SHP77 (cell line): Measurements from ENCODE around the gene SLC25A24.
"Not testable (repeated sequence)": the region's sequence is repeated elsewhere in the genome, so short reads cannot be mapped to it uniquely, and the experiment has no call there.

Source experiments
- DNase-seq, 2 experiments: peaks; one replicate each; lab custom pipeline; 2025; lab: John Stamatoyannopoulos, UW

The SLC25A24 gene

DNA sequence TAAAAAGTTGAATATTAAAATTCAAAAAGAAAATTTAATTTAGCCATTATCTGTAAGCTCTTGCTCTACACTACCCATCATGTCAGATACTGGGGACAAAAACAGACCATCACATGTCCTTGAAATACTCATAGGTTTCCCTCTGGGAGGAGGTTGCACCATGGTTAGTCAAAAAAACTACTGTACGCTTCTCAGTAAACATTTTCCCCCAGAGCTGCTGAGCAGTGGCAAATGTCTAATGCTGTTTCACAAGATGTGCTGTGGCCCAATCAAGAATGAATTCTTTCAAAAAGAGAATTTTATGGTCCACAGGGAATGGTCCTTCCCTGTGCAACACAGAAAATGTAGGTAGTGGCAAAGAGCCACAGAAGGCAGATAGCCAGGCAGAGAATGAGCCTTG is 6.1 kb downstream of the SLC25A24 start:
- no peak for DNase-seq

DNA sequence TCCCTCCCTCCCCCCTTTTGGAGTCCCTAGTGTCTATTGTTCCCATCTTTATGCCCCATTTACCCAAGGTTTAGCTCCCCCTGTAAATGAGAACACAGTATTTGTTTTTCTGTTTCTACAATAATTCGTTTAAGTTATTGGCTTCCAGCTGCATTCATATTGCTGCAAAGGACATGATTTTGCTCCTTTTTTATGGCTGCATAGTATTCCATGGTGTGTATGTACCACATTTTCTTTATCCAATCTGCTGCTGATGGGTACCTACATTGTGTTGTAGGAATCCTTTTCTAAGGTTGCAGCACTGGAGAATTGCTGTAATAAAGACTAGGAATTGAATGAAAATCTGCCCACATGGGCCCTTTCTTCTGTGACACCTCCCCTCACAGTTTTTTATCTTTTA is 6.8 kb downstream of the SLC25A24 start:
- DNase-seq = no peak

DNA sequence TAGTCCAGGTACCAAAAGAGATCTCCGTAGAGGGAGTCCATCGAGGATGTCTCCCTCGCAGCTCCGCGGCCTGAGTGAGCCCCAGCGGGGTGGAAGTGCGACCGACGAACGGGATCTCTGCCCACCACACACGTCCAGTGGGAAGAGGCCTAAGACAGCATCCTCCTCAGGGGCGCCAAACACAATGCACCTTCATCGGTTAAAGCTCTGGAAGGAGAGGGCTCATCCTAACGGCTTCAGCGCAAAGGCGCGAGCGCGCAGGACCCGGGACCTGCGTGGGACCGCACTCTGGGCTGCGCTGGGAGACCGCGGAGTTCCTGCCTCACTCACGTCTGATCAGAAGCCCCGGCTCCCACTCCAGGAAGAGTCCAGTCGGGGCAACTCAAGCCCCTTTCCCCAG is 7.6 kb downstream of the SLC25A24 start:
- no peak for DNase-seq

DNA sequence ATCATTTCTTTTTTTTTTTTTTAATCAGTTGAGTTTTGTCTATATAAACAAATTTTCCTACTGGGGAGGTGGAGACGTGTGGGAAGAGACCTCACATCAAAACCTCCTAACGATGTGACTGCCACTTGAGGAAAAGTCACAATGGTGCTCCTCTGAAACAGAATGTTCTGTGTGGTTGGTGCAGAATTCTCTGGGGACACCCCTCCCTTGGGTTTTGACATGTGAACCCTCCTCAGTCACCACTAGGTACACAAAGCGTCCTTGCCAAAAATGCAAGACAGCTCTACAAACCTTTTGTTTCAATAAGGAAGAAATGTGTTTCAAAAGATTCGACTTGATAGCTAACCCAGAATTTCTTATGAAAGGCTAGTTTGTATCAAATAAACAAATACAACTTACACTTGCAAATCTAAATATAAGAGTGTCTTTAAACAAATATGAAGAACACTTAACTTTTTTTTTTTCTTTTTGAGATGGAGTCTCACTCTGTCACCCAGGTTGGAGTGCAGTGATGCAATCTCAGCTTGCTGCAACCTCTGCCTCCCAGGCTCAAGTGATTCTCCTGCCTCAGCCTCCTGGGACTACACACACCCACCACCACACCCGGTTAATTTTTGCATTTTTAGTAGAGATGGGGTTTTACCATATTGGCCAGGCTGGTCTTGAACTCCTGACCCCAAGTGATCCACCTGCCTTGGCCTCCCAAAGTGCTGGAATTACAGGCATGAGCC is 9.3 kb downstream of the SLC25A24 start:
- DNase-seq = no peak

DNA sequence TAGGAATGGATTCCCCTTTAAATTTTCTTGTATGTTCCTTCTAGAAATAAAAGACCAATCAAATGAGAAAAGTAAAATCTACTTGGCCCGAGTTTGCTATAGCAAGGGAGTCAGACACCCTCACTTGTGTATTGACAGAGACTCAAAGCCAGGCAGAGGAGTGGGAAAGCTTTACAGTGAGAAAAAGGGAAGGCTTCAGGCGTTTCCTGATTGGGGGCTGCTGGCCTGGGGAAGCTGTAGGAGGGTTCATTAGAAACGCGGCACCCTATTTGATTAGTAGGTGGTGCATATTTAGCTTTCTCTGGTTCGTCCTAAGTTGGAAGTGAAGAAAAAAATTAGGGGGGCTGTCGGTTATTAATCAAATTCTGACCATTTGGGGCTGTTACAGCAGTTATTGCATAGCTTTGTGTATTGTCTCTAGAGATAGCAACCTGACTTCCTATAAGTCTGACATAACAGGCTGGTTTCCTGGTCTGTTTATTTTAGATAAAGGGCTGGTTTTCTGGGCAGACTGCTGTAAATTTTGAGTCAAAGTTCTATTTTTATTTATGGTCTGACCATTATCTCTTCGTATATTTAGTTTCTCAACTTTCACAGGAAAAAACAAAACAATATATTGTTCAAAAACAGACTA is 10.0 kb downstream of the SLC25A24 start:
- DNase-seq = no peak

DNA sequence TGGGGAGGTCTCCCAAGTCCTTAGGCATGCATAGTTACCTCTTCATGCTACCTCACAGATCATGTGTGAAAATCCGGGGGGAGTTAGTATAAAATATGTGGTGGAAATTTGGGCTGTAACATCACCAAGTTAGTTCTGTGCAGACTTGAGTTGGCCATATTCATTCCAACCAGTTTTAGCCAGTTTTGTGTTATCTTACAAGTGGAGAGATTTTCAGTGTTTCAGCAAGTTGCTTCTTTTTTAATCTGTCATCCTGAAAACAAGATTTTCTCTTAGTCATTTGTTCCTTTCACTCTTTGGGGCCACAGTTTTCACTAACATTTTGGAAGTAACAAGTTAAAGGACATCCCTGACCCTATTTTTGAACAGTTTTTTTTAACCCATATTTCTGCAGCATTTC is 11.3 kb downstream of the SLC25A24 start:
- DNase-seq = no peak

DNA sequence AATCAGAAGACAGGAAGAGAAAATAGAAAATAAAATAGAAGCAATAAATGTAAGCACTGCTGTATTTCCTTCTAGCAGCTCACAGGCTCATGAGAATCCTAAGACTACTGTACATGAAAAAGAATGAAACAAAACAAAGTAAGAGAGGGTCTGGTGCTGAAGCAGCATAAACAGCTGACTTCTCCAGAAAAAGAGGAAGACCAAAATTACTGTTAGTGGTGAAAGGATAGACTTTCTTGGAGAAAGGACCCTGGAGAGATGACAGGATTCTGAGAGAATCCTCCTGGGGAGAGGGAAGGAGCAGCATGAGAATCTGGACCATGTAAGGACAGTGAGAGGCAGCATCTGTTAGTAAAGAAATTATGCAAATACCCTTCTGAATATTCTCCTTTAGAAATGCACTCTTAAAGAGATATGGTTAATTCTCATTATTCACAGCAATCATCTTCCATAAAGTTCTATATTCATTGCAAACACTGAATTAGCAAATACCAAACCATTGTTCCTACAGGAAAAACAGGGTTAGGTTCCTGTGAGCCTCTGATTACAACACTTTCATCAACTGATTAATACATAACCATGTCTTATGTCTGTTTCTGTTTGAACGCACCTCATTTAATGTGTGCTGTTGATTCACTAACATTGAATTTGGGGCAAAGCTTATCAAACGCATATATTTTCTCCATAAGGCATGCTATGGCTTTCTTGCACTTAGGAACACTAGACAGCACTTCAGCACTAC is 17.0 kb downstream of the SLC25A24 start:
- no peak for DNase-seq

DNA sequence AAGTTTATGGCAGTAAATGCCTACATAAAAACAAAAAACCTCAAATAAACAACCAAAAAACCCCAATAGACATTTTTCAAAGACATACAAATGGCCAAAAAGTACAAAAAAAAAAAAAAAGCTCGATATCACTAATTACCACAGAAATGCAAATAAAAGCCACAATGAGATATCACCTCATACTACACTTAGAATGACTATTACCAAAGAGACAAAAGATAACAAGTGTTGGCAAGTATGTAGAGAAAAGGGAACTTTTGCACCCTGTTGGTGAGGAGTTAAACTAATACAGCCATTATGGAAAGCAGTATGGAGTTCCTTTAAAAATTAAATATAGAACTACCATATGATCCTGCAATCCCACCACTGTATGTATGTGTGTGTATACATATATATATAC is 21.1 kb downstream of the SLC25A24 start:
- no peak for DNase-seq

DNA sequence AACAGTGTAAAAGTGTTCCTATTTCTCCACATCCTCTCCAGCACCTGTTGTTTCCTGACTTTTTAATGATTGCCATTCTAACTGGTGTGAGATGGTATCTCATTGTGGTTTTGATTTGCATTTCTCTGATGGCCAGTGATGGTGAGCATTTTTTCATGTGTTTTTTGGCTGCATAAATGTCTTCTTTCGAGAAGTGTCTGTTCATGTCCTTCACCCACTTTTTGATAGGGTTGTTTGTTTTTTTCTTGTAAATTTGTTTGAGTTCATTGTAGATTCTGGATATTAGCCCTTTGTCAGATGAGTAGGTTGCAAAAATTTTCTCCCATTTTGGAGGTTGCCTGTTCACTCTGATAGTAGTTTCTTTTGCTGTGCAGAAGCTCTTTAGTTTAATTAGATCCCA is 37.7 kb downstream of the SLC25A24 start:
- DNase-seq = not testable (repeated sequence)

DNA sequence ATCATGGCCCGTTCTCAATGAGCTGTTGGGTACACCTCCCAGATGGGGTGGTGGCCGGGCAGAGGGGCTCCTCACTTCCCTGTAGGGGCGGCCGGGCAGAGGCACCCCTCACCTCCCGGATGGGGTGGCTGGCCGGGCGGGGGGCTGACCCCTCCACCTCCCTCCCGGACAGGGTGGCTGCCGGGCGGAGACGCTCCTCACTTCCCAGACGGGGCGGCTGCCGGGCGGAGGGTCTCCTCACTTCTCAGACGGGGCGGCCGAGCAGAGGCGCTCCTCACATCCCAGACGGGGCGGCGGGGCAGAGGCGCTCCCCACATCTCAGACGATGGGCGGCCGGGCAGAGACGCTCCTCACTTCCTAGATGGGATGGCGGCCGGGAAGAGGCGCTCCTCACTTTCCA is 40.2 kb downstream of the SLC25A24 start:
- DNase-seq = not testable (repeated sequence)

DNA sequence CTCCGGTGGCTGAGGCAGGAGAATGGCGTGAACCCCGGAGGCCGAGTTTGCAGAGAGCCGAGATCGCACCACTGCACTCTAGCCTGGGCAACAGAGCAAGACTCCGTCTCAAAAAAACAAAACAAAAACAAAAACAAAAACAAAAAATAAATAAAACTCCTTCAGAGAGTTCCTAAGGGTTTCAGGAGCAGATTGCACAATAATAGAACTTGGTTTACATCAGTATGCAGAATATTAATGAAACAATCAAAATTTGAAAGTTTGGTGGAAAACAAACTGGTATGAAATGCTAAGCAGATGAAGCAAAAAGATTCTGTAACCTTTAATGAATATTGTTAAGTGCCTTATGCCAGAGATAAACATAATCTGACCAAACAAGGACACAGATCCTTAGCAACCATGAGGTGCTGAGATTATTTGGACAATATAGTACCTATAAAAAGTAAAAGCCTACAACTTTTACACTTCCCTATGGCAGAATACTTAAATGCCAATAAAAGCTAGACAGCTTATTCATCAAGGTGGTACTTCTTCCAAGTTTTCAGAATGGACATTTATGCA is 41.2 kb downstream of the SLC25A24 start:
- DNase-seq = no peak

DNA sequence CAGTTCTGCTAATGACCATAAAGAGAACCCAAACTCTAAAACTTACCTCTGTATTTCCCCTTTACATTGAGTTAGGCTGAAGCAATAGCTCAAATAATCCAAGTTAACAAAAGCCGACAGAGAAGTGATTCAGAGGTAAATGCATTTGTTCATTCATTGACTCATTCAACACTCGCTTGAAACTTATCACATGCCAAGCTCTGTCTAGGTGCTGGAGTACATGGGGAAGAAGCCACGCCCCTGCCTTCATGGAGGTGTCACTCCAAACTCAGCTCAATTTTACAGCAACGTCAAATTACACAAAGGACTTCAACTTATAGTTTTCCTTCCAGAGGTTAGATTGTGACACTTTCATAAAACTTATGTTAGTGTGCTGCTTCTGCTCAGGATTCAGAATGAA is 45.8 kb downstream of the SLC25A24 start:
- no peak for DNase-seq

DNA sequence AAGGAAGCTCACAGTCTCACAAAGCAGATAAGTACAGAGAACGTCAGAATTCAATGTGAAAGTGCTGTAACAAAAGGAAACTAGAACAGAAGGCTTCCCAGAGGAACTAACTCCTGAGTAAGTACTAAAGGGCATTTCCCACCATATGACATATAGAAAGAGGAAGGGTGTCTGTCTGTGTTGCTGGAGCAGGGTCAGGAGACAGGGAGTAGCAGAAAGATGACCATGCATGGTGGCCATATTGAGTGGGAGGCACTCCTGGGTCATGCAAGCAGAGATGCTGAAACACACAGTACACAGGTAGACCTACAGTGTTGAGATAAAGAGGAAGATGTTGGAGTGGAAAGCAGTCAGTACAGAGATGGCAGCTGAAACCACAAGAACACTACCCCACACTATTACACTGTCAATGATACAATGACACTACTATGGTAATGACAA is 47.3 kb downstream of the SLC25A24 start:
- no peak for DNase-seq

DNA sequence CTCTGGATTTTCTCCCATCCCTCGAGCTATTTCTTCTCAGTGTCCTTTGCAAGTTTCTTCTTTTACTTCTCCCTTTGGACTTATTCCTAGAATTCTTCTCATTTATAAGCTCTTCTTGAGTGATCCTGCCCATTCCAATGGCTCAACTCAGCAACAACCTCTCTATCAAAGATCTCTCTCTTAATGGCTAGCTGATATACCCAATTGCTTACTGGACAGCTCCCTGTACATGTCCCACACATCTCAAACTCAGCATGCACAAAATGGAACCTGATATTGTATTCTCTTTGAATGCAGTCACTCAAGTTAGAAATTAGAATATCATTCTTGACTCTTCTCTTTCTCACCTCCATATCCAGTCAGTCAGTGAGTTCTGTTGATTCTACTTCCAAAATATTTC is 48.6 kb downstream of the SLC25A24 start:
- no peak for DNase-seq

DNA sequence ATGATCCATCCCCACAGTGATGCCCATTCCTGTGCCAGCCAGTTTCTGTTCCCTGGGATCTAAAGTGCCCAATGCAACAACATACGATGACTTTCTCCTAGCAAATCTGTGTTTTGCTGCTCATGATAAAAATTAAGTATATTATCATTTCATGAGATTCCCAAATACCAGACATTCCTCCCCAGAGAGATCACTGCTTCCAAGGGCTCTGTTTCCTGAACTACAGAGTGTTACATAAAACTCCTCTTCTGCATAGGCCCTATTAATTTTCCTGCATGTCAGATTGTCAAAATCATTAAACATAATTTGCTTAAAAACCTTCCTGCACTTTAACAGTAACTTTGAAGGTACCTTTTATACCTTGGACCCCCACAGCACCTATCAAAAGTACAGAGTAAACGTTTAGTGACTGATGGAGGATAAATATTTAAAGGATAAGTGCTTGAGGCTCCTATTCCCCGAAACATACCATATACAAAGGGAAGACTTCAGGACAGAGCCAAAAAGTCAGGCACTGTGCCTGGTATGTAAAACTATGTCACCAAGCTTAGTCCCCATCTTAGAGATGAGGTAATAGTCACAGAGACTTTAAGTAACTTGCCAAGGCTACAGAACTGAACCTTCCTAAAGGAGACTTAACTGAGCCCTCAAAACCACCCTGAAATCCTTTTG is 50.2 kb downstream of the SLC25A24 start:
- DNase-seq = no peak

DNA sequence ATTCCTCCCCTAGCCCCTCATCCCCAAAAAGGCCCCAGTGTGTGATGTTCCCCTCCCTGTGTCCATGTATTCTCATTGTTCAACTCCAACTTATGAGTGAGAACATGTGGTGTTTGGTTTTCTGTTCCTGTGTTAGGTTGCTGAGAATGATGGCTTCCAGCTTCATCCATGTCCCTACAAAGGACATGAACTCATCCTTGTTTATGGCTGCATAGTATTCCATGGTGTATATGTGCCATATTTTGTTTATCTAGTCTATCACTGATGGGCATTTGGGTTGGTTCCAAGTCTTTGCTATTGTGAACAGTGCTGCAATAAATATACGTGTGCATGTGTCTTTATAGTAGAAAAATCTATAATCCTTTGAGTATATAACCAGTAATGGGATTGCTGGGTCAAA is 55.6 kb downstream of the SLC25A24 start:
- not testable (repeated sequence) for DNase-seq

DNA sequence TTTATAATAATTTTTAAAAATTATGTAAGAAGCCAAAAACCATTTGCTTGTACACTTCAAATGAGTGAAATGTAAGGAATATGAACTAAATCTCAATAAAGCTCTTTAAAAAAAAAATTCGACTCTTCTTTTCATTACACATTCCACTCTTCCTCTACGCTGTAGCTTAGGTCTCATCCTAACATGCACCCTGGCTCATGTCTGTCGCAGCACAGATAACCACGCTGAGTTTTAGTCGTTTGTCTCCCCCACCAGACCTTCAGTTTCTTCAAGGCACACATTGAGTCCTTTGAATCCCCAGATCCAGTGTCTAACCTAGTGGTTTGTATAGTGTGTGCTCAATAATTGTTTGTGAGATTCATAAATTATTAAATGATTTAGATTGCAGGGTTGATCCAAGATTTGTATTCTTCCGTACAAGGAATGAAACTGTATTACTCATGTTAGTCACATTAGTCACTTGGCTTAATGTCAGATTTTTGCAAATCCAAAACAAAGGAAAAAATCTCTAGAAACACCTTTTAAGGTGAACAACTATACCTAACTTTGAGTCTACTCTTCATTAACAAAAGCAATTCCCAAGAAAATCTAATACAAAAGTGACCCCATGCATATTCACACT is 57.3 kb downstream of the SLC25A24 start:
- no peak for DNase-seq

DNA sequence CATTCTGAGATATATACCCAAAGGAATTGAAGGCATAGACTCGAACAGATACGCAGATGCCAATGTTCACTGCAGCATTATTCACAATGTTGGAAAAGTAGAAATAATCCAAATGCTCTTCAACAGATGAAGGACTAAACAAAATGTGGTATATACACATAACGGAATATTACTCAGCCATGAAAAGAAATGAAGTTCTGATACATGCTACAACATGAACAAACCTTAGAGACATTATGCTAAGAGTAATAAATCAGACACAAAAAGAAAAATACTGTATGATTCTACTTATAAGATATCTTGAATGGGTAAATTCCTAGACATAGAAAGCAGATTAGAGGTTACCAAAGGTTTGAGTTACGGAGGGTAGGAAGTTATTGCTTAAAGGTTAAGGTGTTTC is 57.9 kb downstream of the SLC25A24 start:
- no peak for DNase-seq

DNA sequence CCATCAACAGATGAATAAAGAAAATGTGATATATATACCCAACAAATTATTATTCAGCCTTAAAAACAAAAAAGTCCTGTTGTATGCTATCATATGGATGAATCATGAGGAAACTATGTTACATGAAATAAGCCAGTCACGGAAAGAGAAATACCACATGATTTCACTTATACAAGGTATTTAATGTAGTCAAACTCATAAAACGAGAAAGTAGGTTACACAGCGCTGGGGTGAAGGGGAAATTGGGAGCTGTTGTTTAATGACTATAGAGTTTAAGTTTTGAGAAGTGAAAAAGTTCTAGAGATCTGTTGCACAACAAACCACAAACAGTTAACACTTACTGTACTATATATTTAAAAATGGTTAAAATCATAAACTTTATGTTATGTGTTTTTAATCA is 58.5 kb downstream of the SLC25A24 start:
- no peak for DNase-seq

DNA sequence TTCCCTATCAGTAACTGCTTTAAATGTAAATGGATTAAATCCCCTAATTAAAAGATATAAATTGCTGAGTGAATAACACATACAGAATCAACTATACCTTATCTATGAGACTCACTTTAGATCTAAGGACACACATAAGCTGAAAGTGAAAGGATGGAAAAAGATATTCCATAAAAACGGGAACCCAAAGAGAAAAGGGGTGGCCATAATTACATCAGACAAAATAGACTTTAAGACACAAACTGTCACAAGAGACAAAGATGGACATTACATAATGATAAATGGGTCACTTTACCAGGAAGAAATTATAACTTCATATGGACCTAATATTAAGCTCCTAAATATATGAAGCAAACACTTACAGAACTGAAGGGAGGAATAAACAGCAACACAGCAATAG is 59.2 kb downstream of the SLC25A24 start:
- DNase-seq = no peak

DNA sequence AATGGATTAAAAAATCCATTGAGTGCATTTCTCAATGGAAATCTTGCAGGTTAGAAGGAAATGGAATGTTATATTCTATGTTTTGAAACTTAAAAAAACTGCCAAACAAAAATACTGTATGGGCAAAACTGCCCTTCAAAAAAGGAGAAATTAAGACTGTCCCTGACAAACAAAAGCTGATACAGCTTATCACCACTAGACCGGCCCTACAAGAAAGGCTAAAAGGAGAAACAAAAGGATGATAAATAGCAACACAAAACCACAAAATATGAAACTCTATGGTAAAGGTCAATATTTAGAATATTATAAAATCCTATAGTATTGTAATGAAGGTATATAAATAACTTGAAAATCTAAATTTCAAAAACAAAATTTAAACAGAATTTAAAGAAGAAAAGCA is 60.0 kb downstream of the SLC25A24 start:
- no peak for DNase-seq

DNA sequence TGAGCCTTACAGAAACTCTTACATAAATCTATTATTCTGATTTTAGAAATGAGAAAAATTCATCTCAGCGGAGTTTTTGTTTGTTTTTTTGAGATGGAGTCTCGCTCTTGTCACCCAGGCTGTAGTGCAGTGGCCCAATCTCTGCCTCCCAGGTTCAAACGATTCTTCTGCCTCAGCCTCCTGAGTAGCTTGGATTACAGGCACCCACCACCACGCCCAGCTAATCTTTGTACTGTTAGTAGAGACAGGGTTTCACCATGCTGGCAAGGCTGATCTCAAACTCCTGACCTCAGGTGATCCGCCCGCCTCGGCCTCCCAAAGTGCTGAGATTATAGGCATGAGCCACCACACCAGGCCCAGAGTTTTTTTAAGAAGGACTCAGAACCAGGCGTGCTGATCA is 60.6 kb downstream of the SLC25A24 start:
- DNase-seq = not testable (repeated sequence)
